SJSA1 (cell line): ENCODE results near the gene DIS3. TPM values are rescaled to one million over a fixed set of nuclear protein-coding genes. Genes with fewer than 3 reads are reported as not detected.
"Not testable (repeated sequence)": the region's sequence is repeated elsewhere in the genome, so short reads cannot be mapped to it uniquely, and the experiment has no call there.

Experiments used
- DNase-seq, 2 experiments: peaks; one replicate each; pipeline ENCODE4 v3.0.0-alpha.2; 2015 to 2020; ENCODE audit warnings: low spot score in 2 of 2, low read depth in 1 of 2
- H3K27ac ChIP-seq: fragments of 250-450 bp; sonication (Bioruptor Pico); 2 replicates; pipeline ENCODE4 v1.5.1; 2020; ENCODE audit warnings: mild to moderate bottlenecking, moderate library complexity
- H3K27me3 ChIP-seq: fragments of 250-450 bp; sonication (Bioruptor Pico); replicated peaks from 2 replicates; pipeline ENCODE4 v1.5.1; 2020; ENCODE audit warnings: mild to moderate bottlenecking, moderate library complexity
- H3K36me3 ChIP-seq: fragments of 250-450 bp; sonication (Bioruptor Pico); 2 replicates; pipeline ENCODE4 v1.5.1; 2020; ENCODE audit warnings: mild to moderate bottlenecking
- H3K4me1 ChIP-seq: fragments of 250-450 bp; sonication (Bioruptor Pico); replicated peaks from 2 replicates; pipeline ENCODE4 v1.6.1; 2021; ENCODE audit warnings: mild to moderate bottlenecking
- H3K4me3 ChIP-seq: fragments of 250-450 bp; sonication (Bioruptor Pico); 2 replicates; pipeline ENCODE4 v1.5.1; 2020; ENCODE audit warnings: mild to moderate bottlenecking
- H3K9me3 ChIP-seq: fragments of 250-450 bp; sonication (Bioruptor Pico); replicated peaks from 2 replicates; pipeline ENCODE4 v1.5.1; 2020; ENCODE audit warnings: mild to moderate bottlenecking
- total RNA-seq: library from RNA; depleted of rRNA; stranded (reverse); fragments of >200 nt; shearing (Covaris generic); gene quantifications from 2 replicates; pipeline ENCODE4 v1.2.3, GENCODE V29; 2014; rRNA removed

Gene DIS3
- 25.6 and 37.0 TPM in 2 replicates for total RNA-seq

- H3K4me1 ChIP-seq = peaks cover 7% of the 10 kb centered on the region
- peak; percentile 95 to 97 for DNase-seq
- peak within 1 kb of the TSS; percentile 63 for H3K27ac ChIP-seq
- H3K36me3 ChIP-seq = peaks cover 33% of the 10 kb centered on the region
- no peaks in the 10 kb centered on the region for H3K27me3 ChIP-seq
- H3K9me3 ChIP-seq = no peaks in the 10 kb centered on the region
- H3K4me3 ChIP-seq = peak within 1 kb of the TSS; percentile 68
These were observed at the start of gene DIS3, which contains the start of gene PIBF1 for GRCh38 chr13:72781451-72782439. Gene DIS3 (minus strand): TSS chr13:72781900. CDS start chr13:72781832, 68 bp downstream. Gene PIBF1 (plus strand): TSS chr13:72782133. CDS start chr13:72783470, 1,337 bp downstream.

- Histone ChIP-seq H3K4me1 (no peaks in the 10 kb centered on the region), H3K36me3 (peaks cover 11% of the 10 kb centered on the region), H3K4me3 (no peak overlapping the region), H3K27ac (no peak overlapping the region), H3K27me3 (no peaks in the 10 kb centered on the region), H3K9me3 (no peaks in the 10 kb centered on the region)
- DNase-seq = no peak
These were observed 42.0 kb upstream of the DIS3 start for GRCh38 chr13:72823724-72824123.

GRCh38 chr13:72823081-72823480, 41.4 kb upstream of the DIS3 start:
- Histone ChIP-seq H3K4me3 (no peak overlapping the region), H3K27ac (no peak overlapping the region), H3K9me3 (no peaks in the 10 kb centered on the region), H3K36me3 (peaks cover 9% of the 10 kb centered on the region), H3K27me3 (no peaks in the 10 kb centered on the region), H3K4me1 (no peaks in the 10 kb centered on the region)
- DNase-seq = no peak

- H3K9me3 ChIP-seq = no peaks in the 10 kb centered on the region
- H3K4me1 ChIP-seq = no peaks in the 10 kb centered on the region
- no peaks in the 10 kb centered on the region for H3K27me3 ChIP-seq
- H3K4me3 ChIP-seq = no peak overlapping the region
- DNase-seq = no peak
- peaks cover 5% of the 10 kb centered on the region for H3K36me3 ChIP-seq
- no peak overlapping the region for H3K27ac ChIP-seq
These were observed 39.2 kb upstream of the DIS3 start for GRCh38 chr13:72820898-72821279.

GRCh38 chr13:72820156-72820897, 38.6 kb upstream of the DIS3 start:
- Histone ChIP-seq H3K27ac (no peak overlapping the region), H3K4me3 (no peak overlapping the region), H3K27me3 (no peaks in the 10 kb centered on the region), H3K36me3 (peaks cover 5% of the 10 kb centered on the region), H3K9me3 (no peaks in the 10 kb centered on the region), H3K4me1 (no peaks in the 10 kb centered on the region)
- DNase-seq = no peak

GRCh38 chr13:72808917-72809500, 27.3 kb upstream of the DIS3 start:
- Histone ChIP-seq H3K9me3 (no peaks in the 10 kb centered on the region), H3K4me1 (no peaks in the 10 kb centered on the region), H3K4me3 (no peak overlapping the region), H3K27ac (no peak overlapping the region), H3K36me3 (peaks cover 3% of the 10 kb centered on the region; the same call in 1 of the 2 replicates), H3K27me3 (no peaks in the 10 kb centered on the region)
- DNase-seq = peak in 1 of 2 experiments; percentile 33

GRCh38 chr13:72806514-72806913, 24.8 kb upstream of the DIS3 start:
- H3K4me1 ChIP-seq, H3K36me3 ChIP-seq, H3K27ac ChIP-seq, H3K4me3 ChIP-seq, H3K27me3 ChIP-seq, DNase-seq, H3K9me3 ChIP-seq: not testable (repeated sequence)

GRCh38 chr13:72805676-72806346, 24.1 kb upstream of the DIS3 start:
- H3K4me3 ChIP-seq = no peak overlapping the region
- no peaks in the 10 kb centered on the region for H3K9me3 ChIP-seq
- DNase-seq = no peak
- no peak overlapping the region for H3K27ac ChIP-seq
- H3K4me1 ChIP-seq = no peaks in the 10 kb centered on the region
- no peaks in the 10 kb centered on the region for H3K27me3 ChIP-seq
- peaks cover 3% of the 10 kb centered on the region; the same call in 1 of the 2 replicates for H3K36me3 ChIP-seq

GRCh38 chr13:72804301-72804700, 22.6 kb upstream of the DIS3 start:
- H3K27me3 ChIP-seq = no peaks in the 10 kb centered on the region
- no peak overlapping the region for H3K4me3 ChIP-seq
- peaks cover 8% of the 10 kb centered on the region for H3K36me3 ChIP-seq
- H3K27ac ChIP-seq = no peak overlapping the region
- no peaks in the 10 kb centered on the region for H3K4me1 ChIP-seq
- H3K9me3 ChIP-seq = no peaks in the 10 kb centered on the region
- DNase-seq = no peak

- Histone ChIP-seq H3K4me3 (no peak overlapping the region), H3K27ac (no peak overlapping the region), H3K36me3 (peaks cover 37% of the 10 kb centered on the region), H3K27me3 (no peaks in the 10 kb centered on the region), H3K9me3 (no peaks in the 10 kb centered on the region), H3K4me1 (no peaks in the 10 kb centered on the region)
- DNase-seq = no peak
These were observed 17.1 kb upstream of the DIS3 start for GRCh38 chr13:72798817-72799216.

- Histone ChIP-seq H3K9me3 (no peaks in the 10 kb centered on the region), H3K27me3 (no peaks in the 10 kb centered on the region), H3K4me3 (no peak overlapping the region), H3K36me3 (peaks cover 32% of the 10 kb centered on the region), H3K27ac (no peak overlapping the region), H3K4me1 (no peaks in the 10 kb centered on the region)
- DNase-seq = no peak
These were observed 10.9 kb upstream of the DIS3 start for GRCh38 chr13:72792640-72793039.

GRCh38 chr13:72788831-72789230, 7.1 kb upstream of the DIS3 start:
- Histone ChIP-seq H3K4me1 (no peaks in the 10 kb centered on the region), H3K27ac (no peak overlapping the region), H3K27me3 (no peaks in the 10 kb centered on the region), H3K4me3 (no peak overlapping the region), H3K9me3 (no peaks in the 10 kb centered on the region), H3K36me3 (peaks cover 21% of the 10 kb centered on the region)
- no peak for DNase-seq

GRCh38 chr13:72784679-72785078, 3.0 kb upstream of the DIS3 start:
- not testable (repeated sequence) for H3K9me3 ChIP-seq, H3K27ac ChIP-seq, DNase-seq, H3K27me3 ChIP-seq, H3K4me3 ChIP-seq, H3K4me1 ChIP-seq
- peaks cover 16% of the 10 kb centered on the region for H3K36me3 ChIP-seq
